HG03354 (cell line): ENCODE measurements around the gene CIZ1.
"Not testable (repeated sequence)": the region's sequence is repeated elsewhere in the genome, so short reads cannot be mapped to it uniquely, and the experiment has no call there.

Experiments used
- ATAC-seq: cut with Tn5 transposase; IDR thresholded peaks from one replicate; pipeline ENCODE4 v1.9.1; 2021; ENCODE audit warnings: mild to moderate bottlenecking; ENCODE audit not compliant: unreplicated experiment, poor library complexity, severe bottlenecking

The CIZ1 gene

GRCh38 chr9:128192601-128193371, 1.4 kb upstream of the CIZ1 start:
- peak; percentile 62 for ATAC-seq

- peak; percentile 7 for ATAC-seq
Observed at GRCh38 chr9:128190516-128191405, 611 bp downstream of the CIZ1 start.

- ATAC-seq: no peak
Observed at GRCh38 chr9:128190013-128190412, 1.4 kb downstream of the CIZ1 start.

- ATAC-seq: no peak
Observed at GRCh38 chr9:128188209-128188608, 3.2 kb downstream of the CIZ1 start.

GRCh38 chr9:128187361-128187760, 4.0 kb downstream of the CIZ1 start:
- ATAC-seq: no peak

GRCh38 chr9:128185979-128186965, 5.1 kb downstream of the CIZ1 start:
- no peak for ATAC-seq

GRCh38 chr9:128182893-128183588, 8.3 kb downstream of the CIZ1 start:
- no peak for ATAC-seq

- ATAC-seq: not testable (repeated sequence)
Observed at GRCh38 chr9:128181480-128181879, 9.9 kb downstream of the CIZ1 start.

- ATAC-seq: no peak
Observed at GRCh38 chr9:128180447-128180846, 10.9 kb downstream of the CIZ1 start.

- no peak for ATAC-seq
Observed at GRCh38 chr9:128180001-128180400, 11.4 kb downstream of the CIZ1 start.

- ATAC-seq: no peak
Observed at GRCh38 chr9:128178806-128179431, 12.5 kb downstream of the CIZ1 start.

GRCh38 chr9:128175726-128176125, 15.6 kb downstream of the CIZ1 start:
- ATAC-seq: no peak

- ATAC-seq: no peak
Observed at GRCh38 chr9:128175102-128175563, 16.2 kb downstream of the CIZ1 start.

- no peak for ATAC-seq
Observed at GRCh38 chr9:128174062-128174461, 17.3 kb downstream of the CIZ1 start.

- no peak for ATAC-seq
Observed at GRCh38 chr9:128169925-128170324, 21.4 kb downstream of the CIZ1 start.

GRCh38 chr9:128169492-128169891, 21.9 kb downstream of the CIZ1 start:
- no peak for ATAC-seq

GRCh38 chr9:128168731-128169308, 22.6 kb downstream of the CIZ1 start:
- no peak for ATAC-seq

GRCh38 chr9:128167209-128167608, 24.2 kb downstream of the CIZ1 start:
- no peak for ATAC-seq
